Measurements from ENCODE around the gene UQCRC1.
A peak's percentile ranks its signal among the peaks of the same experiment; 100 is the strongest.

The UQCRC1 gene

GRCh38 chr3:48600711-48601621 is 8.5 kb downstream of the UQCRC1 start:
- POLR2A ChIA-PET (ENCODE audit: low non-redundant PET): no interaction called here

DNA sequence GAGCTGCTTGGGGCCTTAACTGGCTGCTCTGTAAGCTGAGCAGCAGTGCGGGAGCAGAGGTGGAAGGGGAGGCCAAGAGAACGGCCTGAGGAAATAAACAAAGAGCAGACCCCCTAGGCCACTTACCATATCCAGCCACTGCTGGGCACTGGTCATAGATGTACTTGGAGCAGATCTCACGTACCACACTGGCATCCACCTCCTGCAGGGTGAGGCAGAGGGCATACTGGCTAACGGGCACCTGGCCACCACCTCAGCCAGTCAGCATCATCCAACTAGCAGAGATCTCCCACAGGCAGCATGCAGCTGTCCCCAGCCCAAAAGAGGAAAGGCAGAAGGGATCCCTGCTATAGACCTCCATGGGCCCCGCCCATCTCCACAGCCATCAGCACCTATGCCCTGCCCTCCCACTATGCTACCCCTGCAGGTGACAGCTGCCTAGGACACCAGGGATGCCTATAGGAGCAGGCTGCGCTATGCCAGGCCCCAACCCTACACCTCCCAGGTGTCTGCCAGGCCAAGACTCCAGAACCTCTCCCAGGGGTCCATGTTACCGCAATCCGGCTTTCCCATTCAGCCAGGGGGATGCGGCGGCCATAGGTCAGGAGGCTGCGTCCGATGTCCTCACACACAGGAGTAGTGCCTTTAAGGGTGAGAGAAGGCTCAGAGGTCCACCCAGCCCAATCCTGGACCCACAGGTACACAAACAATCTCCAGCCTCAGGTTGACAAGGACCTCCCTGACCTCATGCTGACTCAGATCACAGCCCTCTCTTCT is 9.7 kb downstream of the UQCRC1 start:
- no peak for DNase-seq (ENCODE audit: low spot score)
- ChIA-PET POLR2A (ENCODE audit: low non-redundant PET) (interaction anchor here (0.6 kb wide), 1 partner anchor 10 kb away, joined by 4 read pairs; the partner anchor contains the start of gene UQCRC1), CTCF (interaction anchor here (1.4 kb wide), 1 partner anchor 10 kb away, joined by 3 read pairs; the partner anchor contains the start of gene UQCRC1)
- peak overlapping the region; percentile 100 for H3K27ac ChIP-seq
- TF ChIP-seq, protein P1, sequence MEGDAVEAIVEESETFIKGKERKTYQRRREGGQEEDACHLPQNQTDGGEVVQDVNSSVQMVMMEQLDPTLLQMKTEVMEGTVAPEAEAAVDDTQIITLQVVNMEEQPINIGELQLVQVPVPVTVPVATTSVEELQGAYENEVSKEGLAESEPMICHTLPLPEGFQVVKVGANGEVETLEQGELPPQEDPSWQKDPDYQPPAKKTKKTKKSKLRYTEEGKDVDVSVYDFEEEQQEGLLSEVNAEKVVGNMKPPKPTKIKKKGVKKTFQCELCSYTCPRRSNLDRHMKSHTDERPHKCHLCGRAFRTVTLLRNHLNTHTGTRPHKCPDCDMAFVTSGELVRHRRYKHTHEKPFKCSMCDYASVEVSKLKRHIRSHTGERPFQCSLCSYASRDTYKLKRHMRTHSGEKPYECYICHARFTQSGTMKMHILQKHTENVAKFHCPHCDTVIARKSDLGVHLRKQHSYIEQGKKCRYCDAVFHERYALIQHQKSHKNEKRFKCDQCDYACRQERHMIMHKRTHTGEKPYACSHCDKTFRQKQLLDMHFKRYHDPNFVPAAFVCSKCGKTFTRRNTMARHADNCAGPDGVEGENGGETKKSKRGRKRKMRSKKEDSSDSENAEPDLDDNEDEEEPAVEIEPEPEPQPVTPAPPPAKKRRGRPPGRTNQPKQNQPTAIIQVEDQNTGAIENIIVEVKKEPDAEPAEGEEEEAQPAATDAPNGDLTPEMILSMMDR (conservative IDR thresholded peaks at IDR 0.05; ENCODE audit: low read depth): no peak

More at GRCh38 chr3:48600711-48601621, 8.5 kb downstream of the UQCRC1 start:
- TF ChIP-seq, protein P1 (conservative IDR thresholded peaks at IDR 0.05; ENCODE audit: low read depth): no peak
- peak overlapping the region; percentile 100 for H3K27ac ChIP-seq
- DNase-seq (ENCODE audit: low spot score): no peak
- CTCF ChIA-PET: no interaction called here

DNA sequence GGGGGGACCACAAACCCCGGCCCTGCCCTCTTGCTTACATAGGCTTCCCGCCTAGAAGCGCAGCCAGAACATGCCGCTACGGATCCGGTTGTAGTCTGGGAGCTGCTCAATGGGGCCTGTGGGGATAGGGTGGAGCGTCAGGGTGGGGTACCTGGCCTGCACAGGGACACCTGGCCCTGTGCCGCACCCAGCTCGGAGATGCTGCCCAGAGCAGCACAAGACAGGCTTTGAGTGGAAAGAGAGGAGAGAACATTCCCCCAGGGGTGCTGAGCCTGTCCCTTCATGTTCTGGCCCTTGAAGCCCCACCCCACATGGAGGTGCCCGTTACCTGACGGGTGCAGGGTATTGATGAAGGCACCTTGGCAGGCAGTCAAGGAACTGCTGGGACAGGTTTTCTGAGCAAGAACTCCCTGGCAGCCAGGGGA is 10.4 kb downstream of the UQCRC1 start:
- peak; percentile 91 for DNase-seq (ENCODE audit: low spot score)
- H3K27ac ChIP-seq: peak overlapping the region; percentile 100
- TF ChIP-seq, protein P1 (conservative IDR thresholded peaks at IDR 0.05; ENCODE audit: low read depth): no peak
- CTCF ChIA-PET: interaction anchor here (1.4 kb wide), 1 partner anchor 10 kb away, joined by 3 read pairs; the partner anchor contains the start of gene UQCRC1
- POLR2A ChIA-PET (ENCODE audit: low non-redundant PET): interaction anchor here (0.6 to 0.7 kb wide), 3 partner anchors 11 to 87 kb away, joined by 3 to 4 read pairs (median 3); partner anchors contain the start of genes PFKFB4 and UQCRC1

GRCh38 chr3:48598323-48599076 is 10.9 kb downstream of the UQCRC1 start:
- ChIA-PET POLR2A (ENCODE audit: low non-redundant PET) (interaction anchor here (0.6 to 0.7 kb wide), 3 partner anchors 11 to 88 kb away, joined by 3 to 4 read pairs (median 3); partner anchors contain the start of genes PFKFB4 and UQCRC1), CTCF (interaction anchor here (1.4 kb wide), 1 partner anchor 11 kb away, joined by 3 read pairs; the partner anchor contains the start of gene UQCRC1)
- DNase-seq (ENCODE audit: low spot score): peak; percentile 88
- TF ChIP-seq, protein P1 (conservative IDR thresholded peaks at IDR 0.05; ENCODE audit: low read depth): no peak
- peak overlapping the region; percentile 100 for H3K27ac ChIP-seq

DNA sequence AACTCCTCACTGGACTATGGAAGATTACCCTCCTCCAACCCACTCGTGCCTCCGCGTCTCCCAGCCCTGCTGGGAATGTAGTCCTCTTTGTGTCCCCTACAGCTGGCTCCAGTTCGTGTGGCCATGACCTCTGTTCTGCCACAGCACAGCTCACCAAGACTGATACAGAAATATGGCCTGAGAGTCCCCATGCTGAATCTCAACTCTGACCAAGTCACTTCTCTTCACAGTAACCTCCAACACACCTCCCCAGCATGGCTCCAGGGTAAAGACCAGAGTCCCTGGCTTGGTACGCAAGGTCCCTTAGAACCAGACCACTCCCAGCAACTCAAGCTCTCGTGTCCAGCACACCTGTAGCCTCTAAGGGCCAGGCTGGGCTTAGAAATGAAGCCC is 12.0 kb downstream of the UQCRC1 start:
- H3K27ac ChIP-seq: peak overlapping the region; percentile 100
- no peak for DNase-seq (ENCODE audit: low spot score)
- TF ChIP-seq, protein P1 (conservative IDR thresholded peaks at IDR 0.05; ENCODE audit: low read depth): no peak
- ChIA-PET POLR2A (ENCODE audit: low non-redundant PET) (no interaction called here), CTCF (no interaction called here)
